Natural killer cell (primary cell): ENCODE measurements around the gene FBP1. TPM values are rescaled to one million over a fixed set of nuclear protein-coding genes. Genes with fewer than 3 reads are reported as not detected.

Source experiments
- ATAC-seq, 3 donors: fragments of 150-1000 bp in 2 of 3; fragments of 200-7000 bp in 1 of 3; cut with Tn5 transposase; 1 replicate in 1 of 3; 2 replicates in 2 of 3; pipeline ENCODE4 v1.10.0; 2021; ENCODE audit warnings: mild to moderate bottlenecking in 2 of 3, moderate library complexity in 2 of 3
- DNase-seq, 2 donors: peaks; one replicate each; pipeline versions ENCODE4 v3.0.0 to v3.0.0-alpha.2; 2013 to 2021; ENCODE audit warnings: mixed read lengths in 1 of 2
- H3K27ac ChIP-seq: one replicate; pipeline ENCODE4 v1.5.1; 2013; ENCODE audit warnings: mild to moderate bottlenecking, low read length
- H3K27me3 ChIP-seq: one replicate; pipeline ENCODE4 v1.6.1; 2013; ENCODE audit warnings: low read length; ENCODE audit not compliant: control insufficient read depth, insufficient read depth
- H3K36me3 ChIP-seq: one replicate; pipeline ENCODE4 v1.6.1; 2013; ENCODE audit warnings: low read length; ENCODE audit not compliant: control insufficient read depth, insufficient read depth
- H3K4me1 ChIP-seq: one replicate; pipeline ENCODE4 v1.6.1; 2013; ENCODE audit warnings: low read length; ENCODE audit not compliant: control insufficient read depth, insufficient read depth
- H3K4me3 ChIP-seq: one replicate; pipeline ENCODE4 v1.5.1; 2013; ENCODE audit warnings: low read length
- H3K9me3 ChIP-seq: one replicate; pipeline ENCODE4 v1.6.1; 2013; ENCODE audit warnings: low read length; ENCODE audit not compliant: control insufficient read depth, insufficient read depth
- H3K27ac Mint-ChIP-seq, 2 donors: one replicate each; pipeline ENCODE4 v1.8.0; 2022; ENCODE audit warnings: mild to moderate bottlenecking in 2 of 2, mixed read lengths in 2 of 2, moderate library complexity in 1 of 2
- H3K27me3 Mint-ChIP-seq, 2 donors: one replicate each; pipeline ENCODE4 v1.8.0; 2022; ENCODE audit warnings: low read depth in 2 of 2, mixed read lengths in 2 of 2
- H3K36me3 Mint-ChIP-seq: one replicate; pipeline ENCODE4 v1.8.0; 2022; ENCODE audit warnings: mixed read lengths
- H3K4me1 Mint-ChIP-seq, 2 donors: one replicate each; pipeline ENCODE4 v1.8.0; 2022; ENCODE audit warnings: mixed read lengths in 2 of 2
- H3K4me3 Mint-ChIP-seq: one replicate; pipeline ENCODE4 v1.8.0; 2022; ENCODE audit warnings: mild to moderate bottlenecking, moderate library complexity, mixed read lengths
- H3K9me3 Mint-ChIP-seq, 2 donors: one replicate each; pipeline ENCODE4 v1.8.0; 2022; ENCODE audit warnings: mixed read lengths in 2 of 2
- CTCF ChIP-seq: fragments of 200-600 bp; IDR thresholded peaks from one replicate; pipeline ENCODE4 v1.8.0; 2022; ENCODE audit warnings: antibody characterized with exemption
- WGBS: methylation state at CpG from one replicate; pipeline ENCODE4 v1.1.7; 2013; ENCODE audit warnings: missing lambda C conversion rate; ENCODE audit not compliant: insufficient coverage; 5-methylcytosine and 5-hydroxymethylcytosine counted together
- intact Hi-C: fragments of 100-400 bp; cut with micrococcal nuclease; formaldehyde crosslinking; loops from one replicate; pipeline ENCODE4 v1.14.2; 2022
- total RNA-seq, 4 donors: library from RNA; stranded (reverse); fragments of 120-200 nt in 1 of 4; gene quantifications; one replicate each; pipeline versions ENCODE4 v1.2.3 to v1.2.4, GENCODE V29; 2013 to 2022

The FBP1 gene
- 10 to 100 TPM; 14.0 to 17.0 (median 15.5) TPM for total RNA-seq
- total RNA-seq (2013) = 8.0 TPM

- H3K27me3 Mint-ChIP-seq = no peaks in the 10 kb centered on the region
- peak within 1 kb of the TSS; percentile 91 for H3K4me3 Mint-ChIP-seq
- intact Hi-C loops = no loop called here
- ATAC-seq = peak; percentile 78 to 79 (median 79)
- H3K4me3 ChIP-seq = peak within 1 kb of the TSS; percentile 52
- H3K27ac Mint-ChIP-seq = peak within 1 kb of the TSS; percentile 55 to 93
- TF ChIP-seq CTCF = no peak
- peak; percentile 47 to 55 for DNase-seq
- no peaks in the 10 kb centered on the region for H3K36me3 ChIP-seq
- no peaks in the 10 kb centered on the region for H3K9me3 ChIP-seq
- peak within 1 kb of the TSS; percentile 40 for H3K27ac ChIP-seq
- H3K36me3 Mint-ChIP-seq = no peaks in the 10 kb centered on the region
- peaks cover 25 to 30% of the 10 kb centered on the region in 2 donors for H3K4me1 Mint-ChIP-seq
- H3K4me1 ChIP-seq = peaks cover 21% of the 10 kb centered on the region
- H3K9me3 Mint-ChIP-seq = no peaks in the 10 kb centered on the region
- WGBS = 3% methylated on average over 75 of the region's 79 CpGs
- no peaks in the 10 kb centered on the region for H3K27me3 ChIP-seq
These were observed at the start of gene FBP1 for GRCh38 chr9:94639061-94639998. FBP1 (minus strand) TSS chr9:94639518; CDS start chr9:94639310, 208 bp downstream.

- no peaks in the 10 kb centered on the region for H3K9me3 ChIP-seq
- Mint-ChIP-seq H3K9me3 (no peaks in the 10 kb centered on the region), H3K4me1 (no peaks in the 10 kb centered on the region), H3K36me3 (no peaks in the 10 kb centered on the region), H3K27me3 (peaks cover 4 to 34% of the 10 kb centered on the region in 2 donors), H3K27ac (no peak overlapping the region), H3K4me3 (no peak overlapping the region)
- no peak overlapping the region for H3K4me3 ChIP-seq
- H3K27me3 ChIP-seq = no peaks in the 10 kb centered on the region
- 81% methylated on average over 2 of the region's 2 CpGs for WGBS
- H3K4me1 ChIP-seq = no peaks in the 10 kb centered on the region
- H3K36me3 ChIP-seq = no peaks in the 10 kb centered on the region
- no peak for DNase-seq
- intact Hi-C loops = no loop called here
- TF ChIP-seq CTCF = no peak
- H3K27ac ChIP-seq = no peak overlapping the region
- no peak for ATAC-seq
These were observed 48.1 kb upstream of the FBP1 start for GRCh38 chr9:94687451-94687850.

GRCh38 chr9:94685359-94685758 lies 46.0 kb upstream of the FBP1 start:
- Histone ChIP-seq H3K4me3 (no peak overlapping the region), H3K4me1 (peaks cover 2% of the 10 kb centered on the region), H3K27ac (no peak overlapping the region), H3K9me3 (no peaks in the 10 kb centered on the region), H3K36me3 (no peaks in the 10 kb centered on the region), H3K27me3 (no peaks in the 10 kb centered on the region)
- no peak for ATAC-seq
- WGBS = 63% methylated on average over 2 of the region's 2 CpGs
- no peak for DNase-seq
- Mint-ChIP-seq H3K27me3 (peaks cover 8 to 14% of the 10 kb centered on the region in 2 donors), H3K4me1 (peaks cover 0 to 4% of the 10 kb centered on the region in 2 donors), H3K27ac (no peak overlapping the region), H3K9me3 (no peaks in the 10 kb centered on the region), H3K36me3 (no peaks in the 10 kb centered on the region), H3K4me3 (no peak overlapping the region)
- TF ChIP-seq CTCF = no peak
- intact Hi-C loops = no loop called here
